HCT116 (cell line): ENCODE data around the gene NFIC. TPM values are rescaled to one million over a fixed set of nuclear protein-coding genes. Genes with fewer than 3 reads are reported as not detected.

Experiments used
- total RNA-seq: library from RNA; stranded (reverse); gene quantifications from one replicate; pipeline ENCODE4 v1.2.1, GENCODE V29; 2021; ENCODE audit not compliant: unreplicated experiment

The NFIC gene
- total RNA-seq, 1 experiment from 2014 or later = 116 TPM

Other genes with a start within 250 kb of the NFIC start
- 1.5 TPM for gene GNA15, start 230.6 kb upstream of the NFIC start, total RNA-seq
- 0.71 TPM for gene S1PR4, start 187.8 kb upstream of the NFIC start, total RNA-seq
- 119 TPM for gene NCLN, start 180.7 kb upstream of the NFIC start, total RNA-seq
- gene CELF5, start 141.9 kb upstream of the NFIC start, total RNA-seq = 2.5 TPM
- gene SMIM24, start 113.9 kb downstream of the NFIC start, total RNA-seq = not detected
- gene SMIM44, start 116.9 kb downstream of the NFIC start, total RNA-seq = not detected
- gene DOHH, start 134.1 kb downstream of the NFIC start, total RNA-seq = 20.9 TPM
- gene FZR1, start 139.7 kb downstream of the NFIC start, total RNA-seq = 60.3 TPM
- 1.2 TPM for gene TEKTIP1, start 172.6 kb downstream of the NFIC start, total RNA-seq
- 131 TPM for gene MFSD12, start 191.0 kb downstream of the NFIC start, total RNA-seq
- 186 TPM for gene HMG20B, start 206.4 kb downstream of the NFIC start, total RNA-seq
- not detected for gene GIPC3, start 218.9 kb downstream of the NFIC start, total RNA-seq
- 2.3 TPM for gene TBXA2R, start 240.3 kb downstream of the NFIC start, total RNA-seq